Right lobe of liver (tissue), 6 donors: Measurements from ENCODE around the gene DPY19L1. TPM values are rescaled to one million over a fixed set of nuclear protein-coding genes. Genes with fewer than 3 reads are reported as not detected.
"Not testable (repeated sequence)": the region's sequence is repeated elsewhere in the genome, so short reads cannot be mapped to it uniquely, and the experiment has no call there.

Source experiments
- ATAC-seq, 4 donors: fragments of 200-7000 bp; cut with Tn5 transposase; one replicate each; pipeline ENCODE4 v1.9.1; 2020; ENCODE audit warnings: mild to moderate bottlenecking in 4 of 4, moderate library complexity in 4 of 4
- DNase-seq, 3 donors: peaks; one replicate each; pipeline ENCODE4 v3.0.0-alpha.2; 2020
- H3K27ac ChIP-seq, 3 donors: fragments of 200-600 bp; one replicate each; pipeline ENCODE4 v1.8.0; 2022
- H3K27me3 ChIP-seq, 2 donors: fragments of 200-600 bp; one replicate each; pipeline ENCODE4 v1.8.0; 2022
- H3K36me3 ChIP-seq, 4 donors: fragments of 200-600 bp; sonication (generic) in 1 of 4; one replicate each; pipeline versions ENCODE4 v1.5.1 to v1.8.0; 2017 to 2022; ENCODE audit warnings: control low read depth in 1 of 4
- H3K4me1 ChIP-seq, 4 donors: fragments of 200-600 bp; sonication (generic) in 1 of 4; one replicate each; pipeline versions ENCODE4 v1.5.1 to v1.8.0; 2017 to 2022; ENCODE audit warnings: control low read depth in 1 of 4
- H3K4me3 ChIP-seq, 3 donors: fragments of 200-600 bp; one replicate each; pipeline ENCODE4 v1.8.0; 2022
- H3K9me3 ChIP-seq, 4 donors: fragments of 200-600 bp; sonication (generic) in 1 of 4; one replicate each; pipeline versions ENCODE4 v1.5.1 to v1.8.0; 2017 to 2022; ENCODE audit warnings: control low read depth in 1 of 4
- POLR2A ChIP-seq: fragments of 450-650 bp; IDR thresholded peaks from one replicate; pipeline ENCODE4 v1.6.1; 2017; ENCODE audit warnings: antibody characterized with exemption, mild to moderate bottlenecking
- WGBS: methylation state at CpG from one replicate; pipeline ENCODE4 v1.1.6; 2018; ENCODE audit warnings: low coverage, low lambda C conversion rate; ENCODE audit not compliant: insufficient coverage; ENCODE audit errors: missing lambda C conversion rate; 5-methylcytosine and 5-hydroxymethylcytosine counted together
- intact Hi-C, 2 donors: fragments of 100-400 bp; cut with DNase I; formaldehyde crosslinking; loops; one replicate each; pipeline versions ENCODE4 v1.11.2 to v1.14.1; 2022
- total RNA-seq, 6 experiments: library from RNA; depleted of rRNA in 2 of 6; stranded (reverse); fragments of >200 nt in 2 of 6; fragmentation: NEBNext Ultra II Directional in 3 of 6; extraction: Animal tissue kit (Norgen Biotek cat#: 25700) in 3 of 6; gene quantifications; one replicate each; pipeline versions ENCODE4 v1.1.0 to v1.2.4, GENCODE V29; 2016 to 2023
- TF ChIP-seq, protein P1 (sequence below), 4 donors: fragments of 200-600 bp in 3 of 4; fragments of 450-650 bp in 1 of 4; IDR thresholded peaks; one replicate each; pipeline versions ENCODE4 v1.5.1 to v1.8.0; 2016 to 2022; ENCODE audit warnings: antibody characterized with exemption in 4 of 4, mild to moderate bottlenecking in 2 of 4
- donor health status: DM: no; HTN: yes; CAD: no.
- donor health status: DM: no; HTN: no; CAD: no.
- donor health status: DM: no; HTN: no; CAD: no.
- donor health status: DM: no; HTN: yes; CAD: no.
- donor health status: DM: no; HTN: yes; CAD: no.

Gene DPY19L1
- total RNA-seq, 6 experiments from 2014 or later: 14.2 to 23.4 (median 17.3) TPM

GRCh38 chr7:35055733-35056132 is 18.4 kb upstream of the DPY19L1 start:
- H3K4me1 ChIP-seq, H3K9me3 ChIP-seq, DNase-seq, H3K36me3 ChIP-seq, intact Hi-C loops, H3K27me3 ChIP-seq, H3K27ac ChIP-seq, H3K4me3 ChIP-seq: not testable (repeated sequence)
- peak in 1 of 4 donors; percentile 22 for ATAC-seq
- 68% methylated on average over 2 of the region's 2 CpGs for WGBS
- TF ChIP-seq, protein P1, sequence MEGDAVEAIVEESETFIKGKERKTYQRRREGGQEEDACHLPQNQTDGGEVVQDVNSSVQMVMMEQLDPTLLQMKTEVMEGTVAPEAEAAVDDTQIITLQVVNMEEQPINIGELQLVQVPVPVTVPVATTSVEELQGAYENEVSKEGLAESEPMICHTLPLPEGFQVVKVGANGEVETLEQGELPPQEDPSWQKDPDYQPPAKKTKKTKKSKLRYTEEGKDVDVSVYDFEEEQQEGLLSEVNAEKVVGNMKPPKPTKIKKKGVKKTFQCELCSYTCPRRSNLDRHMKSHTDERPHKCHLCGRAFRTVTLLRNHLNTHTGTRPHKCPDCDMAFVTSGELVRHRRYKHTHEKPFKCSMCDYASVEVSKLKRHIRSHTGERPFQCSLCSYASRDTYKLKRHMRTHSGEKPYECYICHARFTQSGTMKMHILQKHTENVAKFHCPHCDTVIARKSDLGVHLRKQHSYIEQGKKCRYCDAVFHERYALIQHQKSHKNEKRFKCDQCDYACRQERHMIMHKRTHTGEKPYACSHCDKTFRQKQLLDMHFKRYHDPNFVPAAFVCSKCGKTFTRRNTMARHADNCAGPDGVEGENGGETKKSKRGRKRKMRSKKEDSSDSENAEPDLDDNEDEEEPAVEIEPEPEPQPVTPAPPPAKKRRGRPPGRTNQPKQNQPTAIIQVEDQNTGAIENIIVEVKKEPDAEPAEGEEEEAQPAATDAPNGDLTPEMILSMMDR (IDR thresholded peaks at IDR 0.05): peak in 1 of 4 donors; percentile 17

DNA sequence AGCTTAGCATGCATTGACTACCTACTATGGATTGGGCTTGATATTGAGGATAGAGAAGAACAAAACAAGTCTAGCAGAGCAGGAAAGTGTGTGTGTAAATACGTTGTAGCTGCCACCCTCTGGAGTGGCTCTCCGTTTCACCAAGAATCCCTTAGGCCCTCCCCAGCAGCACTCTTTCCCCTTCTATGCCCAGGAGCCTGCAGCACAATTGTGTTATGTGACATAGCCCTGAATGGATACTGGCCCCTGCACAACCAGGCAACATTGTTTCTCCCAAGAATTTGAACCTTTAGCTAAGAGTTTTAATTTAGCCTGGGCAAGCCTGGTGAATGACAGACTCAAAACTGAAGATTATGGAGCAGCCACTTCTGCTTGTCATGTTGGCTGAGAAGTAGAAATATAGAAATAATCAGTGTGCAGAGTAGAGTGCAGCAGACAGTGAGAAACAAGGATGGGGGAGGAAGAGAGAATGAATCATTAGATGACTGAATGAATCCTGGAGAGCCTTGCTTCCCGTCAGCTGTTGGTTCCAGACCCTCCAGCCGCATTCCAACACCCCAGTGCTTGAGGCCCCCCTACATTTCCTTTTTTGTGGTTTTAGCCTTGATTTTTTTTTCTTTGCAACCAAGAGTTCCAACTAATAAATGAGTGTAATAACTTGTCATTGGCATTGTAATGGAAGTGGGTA is 16.3 kb upstream of the DPY19L1 start:
- H3K27me3 ChIP-seq, H3K4me3 ChIP-seq, intact Hi-C loops, H3K4me1 ChIP-seq, DNase-seq, H3K27ac ChIP-seq, ATAC-seq, H3K36me3 ChIP-seq, H3K9me3 ChIP-seq: not testable (repeated sequence)
- 71% methylated on average over 3 of the region's 4 CpGs for WGBS

DNA sequence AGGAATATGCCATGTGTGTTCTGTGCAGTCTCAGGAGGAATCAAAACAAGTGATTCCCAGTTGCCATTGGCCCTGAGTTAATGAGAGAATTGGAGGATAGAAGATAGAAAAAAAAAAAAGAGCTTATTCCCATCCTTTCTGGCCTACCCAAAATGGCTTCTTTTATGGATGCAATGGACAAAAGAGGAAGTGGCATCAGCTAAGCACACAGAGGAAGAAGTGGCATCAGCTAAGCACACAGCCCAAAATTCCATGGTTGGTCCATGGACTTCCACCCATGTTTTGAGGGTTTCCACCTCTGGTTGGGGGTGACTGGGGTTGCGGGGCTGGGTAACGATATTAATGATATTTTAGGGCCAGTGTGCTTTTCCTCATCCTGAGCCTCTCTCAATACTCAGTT is 11.1 kb upstream of the DPY19L1 start:
- H3K27ac ChIP-seq, H3K9me3 ChIP-seq, H3K36me3 ChIP-seq, H3K4me1 ChIP-seq, H3K4me3 ChIP-seq, intact Hi-C loops, ATAC-seq, H3K27me3 ChIP-seq, DNase-seq: not testable (repeated sequence)
- WGBS: no CpG with 5 or more reads among the region's 2 CpGs

DNA sequence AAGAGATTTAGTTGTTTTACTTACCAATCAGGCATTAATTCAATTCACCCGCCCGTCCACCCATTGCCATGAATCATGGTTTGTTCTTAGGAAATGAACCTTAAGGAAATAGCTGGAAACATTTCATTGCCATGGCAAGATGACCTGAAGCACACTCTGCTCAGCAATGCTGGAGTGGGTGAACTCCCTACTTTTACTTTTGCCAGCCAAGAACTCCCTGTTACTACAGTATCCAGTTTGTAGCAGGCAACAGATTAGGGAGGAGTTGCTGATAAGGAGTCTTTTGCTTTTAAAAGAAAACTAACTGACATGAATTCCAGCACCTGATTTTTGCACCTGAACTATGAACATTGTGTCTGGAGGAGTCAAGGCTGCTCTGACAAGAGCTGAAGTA is 10.6 kb upstream of the DPY19L1 start:
- 87% methylated on average over 2 of the region's 2 CpGs for WGBS
- intact Hi-C loops, H3K36me3 ChIP-seq, ATAC-seq, H3K4me1 ChIP-seq, H3K4me3 ChIP-seq, DNase-seq, H3K27ac ChIP-seq, H3K27me3 ChIP-seq, H3K9me3 ChIP-seq: not testable (repeated sequence)

DNA sequence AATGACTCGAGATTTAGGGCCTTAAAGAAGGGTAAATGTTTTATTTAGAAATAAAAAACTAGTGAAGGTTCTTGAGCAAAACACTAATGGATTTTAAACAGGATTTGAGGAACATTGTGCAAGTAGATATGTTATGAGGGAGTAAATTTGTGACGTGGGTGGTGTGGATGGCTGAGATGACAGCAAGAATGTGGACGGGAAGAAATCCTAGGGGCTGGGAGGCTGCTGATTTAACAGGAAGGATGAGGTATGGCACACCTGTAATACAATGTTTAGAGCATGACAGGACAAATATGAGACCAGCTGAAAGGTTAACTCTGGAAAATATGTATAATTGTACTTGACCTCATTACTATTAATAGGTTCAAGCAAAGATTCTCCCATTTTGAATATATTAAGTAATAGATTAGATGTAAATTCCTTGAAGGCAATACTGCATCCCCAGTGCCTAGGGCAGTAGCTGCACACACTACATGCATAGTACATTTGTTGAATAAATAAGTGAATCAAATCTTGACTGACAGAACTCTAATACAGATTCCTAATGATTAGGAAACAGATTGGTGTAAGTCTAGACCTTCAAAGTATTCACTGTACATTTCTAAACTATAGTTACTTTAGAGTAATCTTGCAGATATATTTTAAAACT is 10.1 kb upstream of the DPY19L1 start:
- H3K27ac ChIP-seq, ATAC-seq, DNase-seq, H3K36me3 ChIP-seq, intact Hi-C loops, H3K27me3 ChIP-seq, H3K4me3 ChIP-seq, H3K9me3 ChIP-seq, H3K4me1 ChIP-seq: not testable (repeated sequence)
- WGBS: 67% methylated on average over 3 of the region's 3 CpGs

DNA sequence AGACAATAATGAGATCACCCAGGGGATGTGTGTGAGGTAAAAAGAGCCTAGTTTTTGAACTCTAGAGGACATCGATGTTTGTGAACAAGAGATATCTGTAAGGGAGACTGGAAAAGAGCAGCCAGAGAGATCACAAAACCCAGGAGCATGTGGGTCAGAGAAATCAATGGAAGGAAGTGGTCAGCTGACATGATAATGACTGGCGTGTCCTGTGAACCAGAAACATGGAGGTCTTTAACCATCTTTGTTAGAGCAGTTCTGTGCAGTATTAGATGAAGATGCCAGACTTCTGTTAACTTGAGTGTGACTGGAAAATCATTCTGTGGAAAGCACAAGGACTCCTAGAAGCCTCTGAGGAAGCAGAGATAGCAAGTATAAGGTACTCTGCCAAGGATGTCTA is 6.0 kb upstream of the DPY19L1 start:
- H3K27me3 ChIP-seq, DNase-seq, H3K36me3 ChIP-seq, H3K27ac ChIP-seq, intact Hi-C loops, H3K4me1 ChIP-seq, H3K4me3 ChIP-seq, H3K9me3 ChIP-seq, ATAC-seq: not testable (repeated sequence)
- WGBS: 65% methylated on average over 2 of the region's 2 CpGs

- no peak overlapping the region for H3K27ac ChIP-seq
- no peak for TF ChIP-seq POLR2A
- TF ChIP-seq, protein P1 (IDR thresholded peaks at IDR 0.05): no peak
- H3K27me3 ChIP-seq: no peaks in the 10 kb centered on the region
- H3K36me3 ChIP-seq: no peaks in the 10 kb centered on the region
- intact Hi-C loops: no loop called here
- peaks cover 0 to 5% (median 0%) of the 10 kb centered on the region in 4 donors for H3K4me1 ChIP-seq
- ATAC-seq (no peak), DNase-seq (no peak)
- H3K4me3 ChIP-seq: no peak overlapping the region
- H3K9me3 ChIP-seq: no peaks in the 10 kb centered on the region
Observed at GRCh38 chr7:35040906-35041305, 3.6 kb upstream of the DPY19L1 start.
